ENCODE data around the gene GAN.
A peak's percentile ranks its signal among the peaks of the same experiment; 100 is the strongest.
"Not testable (repeated sequence)": the region's sequence is repeated elsewhere in the genome, so short reads cannot be mapped to it uniquely, and the experiment has no call there.

The GAN gene

GRCh38 chr16:81310045-81310644, 4.6 kb upstream of the GAN start:
- no peak for DNase-seq

DNA sequence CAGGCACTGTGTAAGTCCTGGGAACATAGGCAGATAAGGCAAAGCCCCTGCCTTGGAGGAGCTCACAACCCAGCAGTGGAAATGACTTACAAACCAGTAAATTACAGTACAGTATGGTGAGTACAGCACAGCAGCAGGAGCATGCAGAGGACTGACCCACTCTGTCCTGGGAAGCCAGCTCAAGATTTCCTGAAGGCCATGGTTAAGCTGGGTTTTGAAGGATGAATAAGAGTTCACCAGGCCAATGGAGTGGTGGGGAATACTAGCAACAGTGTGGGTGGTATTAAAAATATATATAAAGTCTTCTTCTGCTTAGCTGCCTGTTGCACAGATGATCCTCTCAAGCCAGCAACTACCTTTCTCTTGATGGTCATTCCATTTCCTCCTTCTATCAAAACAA, 3.0 kb upstream of the GAN start:
- DNase-seq: no peak

DNA sequence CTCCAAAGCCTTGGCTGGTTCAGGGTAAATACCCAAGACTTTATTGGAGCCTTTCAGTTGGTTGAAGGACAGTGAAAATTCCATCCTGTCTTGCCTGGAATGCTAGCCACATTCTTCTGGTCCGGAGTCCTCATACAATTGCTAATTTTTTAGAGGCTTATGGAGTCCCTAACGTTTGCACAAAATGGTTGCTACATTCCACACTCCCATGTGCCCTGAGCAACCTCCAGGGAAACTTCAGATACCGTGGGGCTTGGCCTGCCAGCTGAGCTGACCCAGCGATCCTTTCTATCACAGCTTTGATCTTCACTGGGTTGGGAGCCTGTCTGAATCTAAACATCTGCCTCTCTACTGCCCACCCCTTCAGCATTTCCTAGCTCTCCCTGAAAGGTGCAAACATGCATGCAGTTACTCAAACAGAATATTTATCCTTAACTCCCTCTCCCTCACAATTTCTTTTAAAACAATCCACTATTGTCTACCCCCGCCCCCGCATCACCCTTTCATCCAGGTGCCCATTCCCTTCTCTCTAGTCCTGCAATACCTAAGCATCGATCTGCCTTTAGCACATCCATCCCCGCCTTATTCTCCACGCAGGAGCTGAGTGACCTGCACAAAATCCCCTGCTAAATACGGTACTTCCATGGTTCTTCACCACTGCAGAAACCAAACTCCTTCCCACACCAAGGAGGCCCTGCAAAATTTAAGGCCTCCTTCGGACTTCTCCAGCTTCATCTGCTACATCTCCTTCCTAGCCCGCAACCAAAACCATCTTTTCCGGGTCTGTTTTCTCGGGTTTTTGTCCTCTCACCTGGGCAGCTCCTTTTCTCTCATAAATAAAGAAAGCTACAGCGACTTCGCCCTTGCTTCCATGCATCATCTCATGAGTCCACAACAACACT, 810 bp upstream of the GAN start:
- DNase-seq: no peak

DNA sequence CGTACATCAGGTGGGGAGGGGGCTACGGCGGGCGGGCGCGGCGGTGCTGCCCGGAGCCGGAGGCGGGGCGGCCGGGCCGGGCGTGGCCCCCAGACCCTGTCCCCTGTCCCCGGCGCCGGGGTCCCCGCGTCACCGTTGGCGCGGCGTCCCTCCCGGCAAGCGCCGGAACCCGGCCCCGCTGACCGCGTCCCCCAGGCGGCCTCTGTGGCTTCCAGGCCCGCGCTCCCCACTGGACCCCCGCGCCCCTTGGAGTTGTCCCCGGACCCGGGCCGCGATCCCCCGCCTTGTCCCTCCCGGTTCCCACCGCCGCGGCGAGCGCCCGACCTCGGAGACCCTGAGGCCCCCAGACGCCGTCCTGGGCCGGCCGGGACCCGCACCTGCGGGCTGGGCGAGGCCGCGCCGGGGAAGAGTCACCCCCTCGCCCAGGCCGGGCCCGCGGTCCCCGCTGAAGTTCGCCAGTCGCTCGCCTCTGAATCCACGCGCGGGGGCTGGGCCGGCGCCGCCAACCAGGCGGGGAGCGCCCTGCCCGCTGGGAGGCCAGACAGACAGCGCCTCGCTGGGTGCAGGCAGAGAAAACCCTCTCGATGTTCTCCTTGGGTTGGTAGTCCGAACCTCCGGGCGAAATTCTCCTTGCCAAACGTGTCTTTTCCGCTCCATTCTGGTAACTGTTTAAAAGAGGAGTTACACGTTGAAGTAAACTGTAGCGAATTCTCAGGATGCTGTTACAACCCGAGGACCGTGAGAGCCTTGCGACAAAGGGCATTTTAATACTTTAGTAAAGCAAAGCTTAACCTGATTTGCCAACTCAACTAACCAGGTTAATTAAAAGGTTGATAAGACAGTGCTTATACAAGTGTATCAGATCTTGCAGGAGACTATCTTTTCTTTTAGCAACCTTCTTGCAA, 761 bp downstream of the GAN start:
- peak; percentile 22 for DNase-seq

- DNase-seq: no peak
These were observed 1.4 kb downstream of the GAN start for GRCh38 chr16:81316176-81316496.

- no peak for DNase-seq
These were observed 3.9 kb downstream of the GAN start for GRCh38 chr16:81318711-81319110.

GRCh38 chr16:81319221-81319912, 4.6 kb downstream of the GAN start:
- DNase-seq: no peak

DNA sequence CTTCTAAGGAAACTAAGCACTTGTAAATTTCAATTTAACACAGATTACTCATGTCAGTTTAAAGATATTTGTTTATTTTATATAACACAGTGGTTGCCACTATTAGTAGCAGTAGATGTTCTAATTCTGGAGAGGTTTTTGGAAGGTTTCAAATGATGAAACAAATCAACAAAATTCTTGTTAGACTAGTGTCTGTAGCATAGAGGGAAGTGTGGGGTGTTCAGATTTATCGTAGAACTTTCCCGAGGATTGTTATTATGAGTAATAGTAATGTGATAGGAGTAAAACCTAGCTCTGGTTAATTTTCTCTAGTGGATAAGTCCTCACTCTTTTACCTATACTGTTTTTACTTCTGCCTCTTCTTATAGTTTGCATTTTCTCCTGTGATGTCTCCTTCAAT, 6.3 kb downstream of the GAN start:
- DNase-seq: no peak

GRCh38 chr16:81321536-81321935, 6.8 kb downstream of the GAN start:
- no peak for DNase-seq

DNA sequence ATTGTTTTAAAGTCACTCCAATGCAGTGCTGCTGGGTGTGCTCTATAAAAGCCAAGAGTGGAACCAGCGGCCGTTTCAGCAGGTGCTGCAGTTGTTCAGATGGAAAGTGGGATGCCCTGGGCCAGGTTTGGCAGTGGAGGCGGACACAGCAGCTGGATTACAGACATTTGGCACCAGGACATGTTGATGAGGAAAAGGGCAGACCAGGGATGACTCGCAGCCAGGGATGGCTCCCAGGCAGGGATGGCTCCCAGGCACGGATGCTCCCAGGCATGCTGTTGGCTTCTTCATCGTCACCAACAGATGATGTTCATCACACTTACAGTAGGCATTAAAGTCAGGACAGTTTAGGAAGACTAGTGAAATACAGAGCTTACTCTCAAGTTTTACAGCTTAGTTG, 10.0 kb downstream of the GAN start:
- no peak for DNase-seq

GRCh38 chr16:81327011-81327410, 12.2 kb downstream of the GAN start:
- DNase-seq: peak; percentile 50

DNA sequence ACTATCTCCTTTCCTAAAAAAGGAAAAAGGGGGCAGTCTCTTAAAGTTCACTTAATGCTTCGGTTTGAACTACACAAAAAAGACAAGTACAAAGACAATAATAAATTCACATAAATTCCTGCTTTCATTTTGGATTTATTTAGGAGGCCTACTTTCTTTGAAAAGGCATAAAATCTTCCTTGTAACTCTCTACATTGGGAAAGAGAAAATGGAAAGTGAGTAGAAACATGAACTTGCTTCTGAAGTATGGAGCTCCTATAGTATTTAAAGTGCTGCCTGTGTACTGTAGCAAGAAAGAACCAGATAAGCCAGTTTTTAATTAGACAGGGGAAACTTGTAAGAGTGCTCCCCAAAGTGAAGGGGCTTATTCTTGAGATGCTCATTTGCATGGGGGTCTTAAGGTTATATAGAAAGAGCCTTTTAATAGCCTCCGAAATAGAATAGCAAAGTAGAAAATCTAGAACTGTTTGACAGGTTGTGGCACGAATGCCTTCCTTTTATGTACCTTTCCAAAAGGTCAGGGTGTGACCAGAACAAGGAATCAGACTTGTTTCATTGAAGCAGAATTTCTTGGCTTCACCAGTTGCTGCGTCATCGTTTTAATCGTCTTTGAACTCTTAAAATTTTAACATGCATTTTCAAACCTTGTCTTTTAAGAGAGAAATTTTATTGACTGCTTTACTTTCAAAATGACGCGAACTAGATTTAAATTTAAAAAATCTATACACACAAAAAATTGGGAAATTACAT, 12.9 kb downstream of the GAN start:
- DNase-seq: no peak

DNA sequence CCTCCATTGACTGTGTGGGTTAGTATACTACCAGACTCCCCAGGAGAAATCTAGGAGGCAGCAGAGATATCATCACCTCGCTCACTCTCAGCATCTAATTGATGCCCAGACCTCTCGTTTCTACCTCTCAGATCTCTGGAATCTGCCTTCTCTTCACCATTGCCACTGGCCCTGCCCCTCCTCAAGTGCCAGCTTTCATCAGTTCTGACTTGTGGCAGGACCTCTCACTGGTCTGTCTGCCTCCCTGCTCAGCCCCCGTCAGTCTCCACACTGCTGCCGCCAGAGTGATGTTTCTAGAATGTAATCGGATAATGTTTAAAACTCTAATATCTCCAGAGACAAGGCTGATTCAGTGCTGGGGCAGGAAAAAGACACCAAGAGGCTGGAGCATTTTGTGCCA, 15.2 kb downstream of the GAN start:
- DNase-seq: no peak

- DNase-seq: no peak
These were observed 18.6 kb downstream of the GAN start for GRCh38 chr16:81333356-81333755.

DNA sequence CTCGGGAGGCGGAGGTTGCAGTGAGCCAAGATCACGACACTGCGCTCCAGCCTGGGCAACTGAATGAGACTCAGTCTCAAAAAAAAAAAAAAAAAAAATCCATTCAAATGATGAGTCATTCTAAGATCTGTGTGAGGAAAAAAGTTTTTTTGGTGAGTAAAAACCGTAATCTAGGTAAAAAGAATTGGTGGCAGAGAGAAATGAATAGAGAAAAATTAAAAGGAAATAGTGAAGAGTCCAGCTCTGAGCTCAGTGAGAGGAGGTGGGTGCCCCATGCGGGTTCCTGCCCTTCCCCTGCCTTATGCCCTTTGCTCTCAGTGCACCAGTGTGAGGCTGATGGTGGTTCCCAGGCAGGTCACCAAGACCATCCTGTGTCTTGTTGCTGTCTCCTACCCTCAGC, 20.9 kb downstream of the GAN start:
- DNase-seq: no peak

GRCh38 chr16:81337097-81337496, 22.3 kb downstream of the GAN start:
- no peak for DNase-seq

- not testable (repeated sequence) for DNase-seq
These were observed 30.4 kb downstream of the GAN start for GRCh38 chr16:81345172-81345571.

- DNase-seq: no peak
These were observed 32.7 kb downstream of the GAN start for GRCh38 chr16:81347425-81347824.

DNA sequence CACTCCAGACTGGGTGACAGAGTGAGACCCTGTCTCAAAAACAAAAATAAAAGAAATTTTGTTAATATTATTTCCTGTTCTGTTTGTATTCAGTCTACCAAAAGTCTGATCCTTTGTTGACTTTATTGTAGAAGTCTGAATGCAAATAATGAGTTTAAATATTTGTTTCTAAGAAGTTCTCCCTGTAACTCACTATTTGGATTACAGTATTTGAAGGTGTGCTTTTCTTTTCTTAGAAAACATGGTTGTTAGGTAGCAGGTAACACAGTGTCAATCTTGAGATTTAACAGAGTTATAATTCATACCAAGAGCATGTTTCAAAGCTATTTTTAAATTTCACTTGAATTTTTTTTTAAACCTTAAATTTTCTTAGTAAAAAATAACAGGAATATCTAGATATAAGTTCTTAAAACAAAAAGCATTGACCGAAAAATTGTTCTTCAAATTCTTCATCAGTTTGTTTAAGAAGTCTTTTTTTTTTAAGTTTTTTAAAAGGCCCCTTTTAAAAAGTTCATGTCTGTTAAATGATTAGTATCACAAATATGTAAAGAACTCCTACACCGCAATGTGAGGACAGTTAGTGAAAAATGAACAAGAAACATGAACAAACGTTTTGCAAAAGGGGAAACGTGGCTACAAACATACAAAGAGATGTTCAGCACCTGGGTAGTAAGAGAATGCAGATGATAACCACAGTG, 35.0 kb downstream of the GAN start:
- DNase-seq: no peak

DNA sequence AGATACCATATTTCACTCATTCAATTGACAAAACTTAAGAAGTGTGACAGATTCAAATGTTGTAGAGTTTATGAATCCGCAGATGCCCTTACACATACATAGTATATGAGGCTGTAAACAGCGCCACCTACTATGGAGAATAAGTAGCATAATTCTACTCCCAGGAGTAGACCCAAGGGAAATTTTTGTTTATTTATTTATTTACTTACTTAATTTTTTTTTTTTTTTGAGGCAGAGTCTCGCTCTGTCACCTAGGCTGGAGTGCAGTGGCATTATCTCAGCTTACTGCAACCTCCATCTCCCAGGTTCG, 35.5 kb downstream of the GAN start:
- no peak for DNase-seq

- DNase-seq: no peak
These were observed 39.1 kb downstream of the GAN start for GRCh38 chr16:81353895-81354294.

GRCh38 chr16:81357711-81358260, 43.0 kb downstream of the GAN start:
- DNase-seq: no peak
